Skin epidermis (tissue), 12 donors: ENCODE data around the gene ZMYM3.

Source experiments
- H3K27ac ChIP-seq, 21 experiments: fragments of 200-600 bp; sonication (generic) in 11 of 21; one replicate each; pipeline ENCODE4 v1.5.0; 2020; ENCODE audit warnings: mild to moderate bottlenecking in 3 of 21, inconsistent platforms in 2 of 21, moderate library complexity in 2 of 21
- H3K4me3 ChIP-seq, 7 experiments: fragments of 200-600 bp; sonication (generic) in 2 of 7; one replicate each; pipeline ENCODE4 v1.5.0; 2020; ENCODE audit warnings: inconsistent platforms in 2 of 7, mild to moderate bottlenecking in 2 of 7, moderate library complexity in 1 of 7

The ZMYM3 gene

GRCh38 chrX:71216485-71216884, 37.5 kb downstream of the ZMYM3 start:
- no peak overlapping the region for H3K27ac ChIP-seq

GRCh38 chrX:71215338-71215912, 38.5 kb downstream of the ZMYM3 start:
- Histone ChIP-seq H3K27ac (no peak overlapping the region), H3K4me3 (no peak overlapping the region)

More at GRCh38 chrX:71216485-71216884, 37.5 kb downstream of the ZMYM3 start:
- no peak overlapping the region for H3K4me3 ChIP-seq

- H3K4me3 ChIP-seq: no peak overlapping the region
- H3K27ac ChIP-seq: no peak overlapping the region
Measured at GRCh38 chrX:71214604-71215337, 39.2 kb downstream of the ZMYM3 start.

GRCh38 chrX:71214152-71214551, 39.8 kb downstream of the ZMYM3 start:
- Histone ChIP-seq H3K4me3 (no peak overlapping the region), H3K27ac (no peak overlapping the region)

- Histone ChIP-seq H3K4me3 (no peak overlapping the region), H3K27ac (no peak overlapping the region)
Measured at GRCh38 chrX:71212536-71212935, 41.4 kb downstream of the ZMYM3 start.

GRCh38 chrX:71210816-71211215, 43.1 kb downstream of the ZMYM3 start:
- H3K4me3 ChIP-seq: no peak overlapping the region
- no peak overlapping the region for H3K27ac ChIP-seq

- Histone ChIP-seq H3K4me3 (no peak overlapping the region), H3K27ac (no peak overlapping the region)
Measured at GRCh38 chrX:71199252-71200008, 54.5 kb downstream of the ZMYM3 start.

GRCh38 chrX:71198066-71198465, 55.9 kb downstream of the ZMYM3 start:
- peak overlapping the region in 4 of 7 experiments; percentile 19 to 24 (median 22) for H3K4me3 ChIP-seq

GRCh38 chrX:71195964-71196649, 57.8 kb downstream of the ZMYM3 start:
- Histone ChIP-seq H3K27ac (peak overlapping the region in 4 of 21 experiments; percentile 18 to 70 (median 46)), H3K4me3 (peak overlapping the region in 2 of 7 experiments; percentile 5 to 13)

More at GRCh38 chrX:71198066-71198465, 55.9 kb downstream of the ZMYM3 start:
- peak overlapping the region in 6 of 21 experiments; percentile 41 to 79 (median 56) for H3K27ac ChIP-seq

- Histone ChIP-seq H3K27ac (no peak overlapping the region), H3K4me3 (no peak overlapping the region)
Measured at GRCh38 chrX:71191248-71191647, 62.7 kb downstream of the ZMYM3 start.
